SKM-1 treated with dmso at 0.1 percent for 144 hours (cell line): Measurements from ENCODE around the gene MX1.

Experiments
- DNase-seq: peaks from one replicate; lab custom pipeline; 2025; ENCODE audit not compliant: unreplicated experiment; lab: John Stamatoyannopoulos, UW

The MX1 gene

DNA sequence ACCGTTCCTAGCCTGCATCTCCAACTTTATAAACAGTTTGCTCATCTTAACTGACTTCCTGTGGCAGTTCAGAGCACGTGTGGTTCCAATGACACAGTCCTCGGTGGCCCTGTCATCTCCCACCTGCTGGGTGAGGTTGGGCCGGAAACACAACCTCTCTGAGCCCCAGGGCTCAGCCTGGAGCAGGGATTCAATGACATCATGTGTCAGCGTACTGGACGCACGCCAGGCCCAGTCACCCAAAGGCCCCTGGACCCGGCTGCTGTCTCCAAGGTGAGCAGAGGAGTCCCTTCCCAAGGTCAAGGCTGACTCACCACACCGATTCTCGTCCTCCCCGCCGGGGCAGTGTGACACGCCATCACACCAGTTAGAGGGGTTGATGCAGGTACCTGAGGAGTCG lies 62.0 kb downstream of the MX1 start:
- DNase-seq = no peak

- DNase-seq = no peak
Measured at GRCh38 chr21:41489329-41489728, 63.3 kb downstream of the MX1 start.

DNA sequence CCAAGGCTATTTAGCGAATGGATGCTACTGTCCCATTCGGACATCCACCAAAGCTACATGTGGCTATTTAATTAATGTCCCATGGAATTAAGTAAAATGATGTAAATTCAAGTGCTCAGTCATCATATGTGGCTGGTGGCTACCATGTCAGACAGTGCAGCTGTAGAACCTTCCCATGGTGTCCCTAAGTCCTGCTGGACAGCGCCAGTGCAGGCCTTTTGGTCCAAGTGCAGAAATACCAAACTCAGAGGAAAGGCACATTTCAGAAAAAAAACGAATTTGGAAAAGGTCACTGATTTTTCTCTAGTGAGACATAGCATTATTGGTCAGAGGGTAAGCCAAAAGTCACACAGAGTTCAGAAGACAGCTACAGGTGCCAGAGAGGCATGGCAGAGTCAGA lies 64.3 kb downstream of the MX1 start:
- no peak for DNase-seq

GRCh38 chr21:41491412-41491811 lies 65.4 kb downstream of the MX1 start:
- DNase-seq = no peak

DNA sequence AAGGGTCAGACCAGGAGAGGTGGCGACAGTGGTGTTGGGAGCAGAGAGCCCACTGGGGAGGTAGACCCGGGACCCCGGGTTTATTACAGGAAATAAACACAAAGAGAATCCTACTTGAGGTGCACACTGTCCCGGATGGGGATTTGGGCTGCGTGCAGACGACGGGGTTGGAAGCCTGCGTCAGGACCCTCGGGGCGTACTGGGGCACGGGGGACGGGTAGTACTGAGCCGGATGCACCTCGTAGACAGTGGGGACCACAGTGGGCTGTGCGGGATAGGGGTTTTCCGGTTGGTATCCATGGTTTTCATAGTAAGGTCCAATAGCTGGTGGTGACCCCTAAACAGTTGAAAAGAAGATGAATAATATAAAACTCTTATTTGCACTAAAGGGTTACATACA lies 68.2 kb downstream of the MX1 start:
- DNase-seq = no peak

- DNase-seq = no peak
Measured at GRCh38 chr21:41497008-41497407, 71.0 kb downstream of the MX1 start.

- DNase-seq = no peak
Measured at GRCh38 chr21:41497788-41498187, 71.7 kb downstream of the MX1 start.

DNA sequence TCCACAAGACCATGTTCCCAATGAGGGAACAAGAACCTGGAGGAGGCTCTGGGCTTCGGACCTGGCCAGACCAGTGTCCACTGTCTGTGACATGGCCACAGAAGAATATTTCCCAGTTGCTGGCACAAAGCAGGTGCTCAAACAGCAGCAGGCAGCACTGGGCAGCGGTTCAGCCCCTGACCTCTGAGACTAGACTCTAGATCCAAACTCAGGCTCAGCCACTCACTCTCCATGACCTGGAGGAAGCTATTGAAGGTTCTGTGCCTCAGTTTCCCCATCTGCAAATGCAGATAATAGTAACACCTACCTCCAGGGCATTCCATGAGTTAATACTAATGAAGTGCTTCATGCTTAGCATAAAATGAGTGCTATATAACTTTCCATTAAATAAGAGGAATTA lies 73.9 kb downstream of the MX1 start:
- DNase-seq = no peak

DNA sequence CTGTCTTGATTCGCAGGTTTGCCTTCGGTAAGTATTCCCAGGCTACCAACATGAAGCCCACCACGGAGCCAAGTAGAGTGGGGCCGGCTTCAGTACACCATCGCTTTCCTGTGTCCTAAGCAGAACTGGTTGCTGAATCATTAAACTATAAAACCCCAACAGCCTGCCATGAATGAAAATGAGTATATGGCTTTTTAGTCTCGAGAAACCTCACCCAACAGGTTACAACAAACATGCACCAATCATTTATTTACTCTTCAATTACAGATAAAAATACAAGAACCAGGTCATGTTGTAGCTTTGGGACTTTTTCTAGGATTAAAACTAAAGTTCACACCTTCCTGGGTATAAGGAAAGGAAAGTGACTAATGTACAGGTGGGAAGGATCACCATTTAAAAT lies 74.3 kb downstream of the MX1 start:
- DNase-seq = no peak

DNA sequence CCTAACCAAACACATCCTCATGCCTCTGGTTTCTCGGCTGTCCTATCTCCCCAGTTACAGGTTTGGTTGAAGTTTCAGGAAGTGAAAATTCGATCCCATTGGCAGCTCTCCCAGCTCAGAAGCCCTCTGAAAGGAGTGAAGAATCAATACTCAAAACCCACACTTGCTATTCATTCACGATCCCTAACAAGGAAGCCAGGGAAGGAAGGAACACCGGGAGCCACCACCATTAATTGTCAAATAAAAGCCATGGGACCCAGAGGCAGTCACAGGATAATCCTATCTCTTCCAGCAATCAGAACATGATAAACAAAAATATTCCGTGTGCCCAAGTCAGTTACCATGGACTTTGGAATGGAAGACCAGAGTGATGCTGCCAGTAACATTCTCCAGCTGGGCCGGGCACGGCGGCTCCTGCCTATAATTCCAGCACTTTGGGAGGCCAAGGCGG lies 74.9 kb downstream of the MX1 start:
- no peak for DNase-seq

GRCh38 chr21:41501919-41502318 lies 75.9 kb downstream of the MX1 start:
- no peak for DNase-seq

GRCh38 chr21:41503331-41503730 lies 77.3 kb downstream of the MX1 start:
- no peak for DNase-seq

GRCh38 chr21:41504030-41504429 lies 78.0 kb downstream of the MX1 start:
- DNase-seq = no peak

DNA sequence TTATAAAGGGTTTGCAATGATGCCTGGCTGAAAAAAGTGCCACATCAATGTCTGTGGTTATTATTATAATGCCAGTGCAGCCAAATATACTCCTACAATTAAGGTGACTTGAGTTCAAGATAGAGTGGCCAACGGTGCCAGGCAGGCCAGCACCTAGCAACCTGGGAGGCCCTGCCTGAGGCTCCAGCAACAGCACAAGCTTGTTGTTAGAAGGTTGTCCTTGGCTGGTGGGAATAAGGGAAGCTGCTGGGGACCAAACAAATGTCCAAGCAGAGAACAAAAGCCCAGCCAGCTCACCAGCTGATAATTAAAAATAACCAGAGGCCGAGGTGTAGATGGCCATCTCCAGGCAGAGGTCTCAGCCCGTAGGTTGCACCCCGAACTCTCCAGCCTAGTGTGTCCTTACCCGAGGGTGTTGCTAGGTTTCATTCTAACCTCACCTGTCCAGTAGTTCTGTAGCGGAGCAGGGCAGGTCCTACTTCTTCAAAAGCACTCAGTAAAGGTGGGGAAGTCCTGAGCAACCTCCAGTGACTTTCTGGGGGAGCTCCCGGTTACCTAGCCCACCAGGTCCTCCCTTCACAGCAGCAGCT lies 80.1 kb downstream of the MX1 start:
- DNase-seq = no peak

- DNase-seq = no peak
Measured at GRCh38 chr21:41506611-41507520, 80.8 kb downstream of the MX1 start.

DNA sequence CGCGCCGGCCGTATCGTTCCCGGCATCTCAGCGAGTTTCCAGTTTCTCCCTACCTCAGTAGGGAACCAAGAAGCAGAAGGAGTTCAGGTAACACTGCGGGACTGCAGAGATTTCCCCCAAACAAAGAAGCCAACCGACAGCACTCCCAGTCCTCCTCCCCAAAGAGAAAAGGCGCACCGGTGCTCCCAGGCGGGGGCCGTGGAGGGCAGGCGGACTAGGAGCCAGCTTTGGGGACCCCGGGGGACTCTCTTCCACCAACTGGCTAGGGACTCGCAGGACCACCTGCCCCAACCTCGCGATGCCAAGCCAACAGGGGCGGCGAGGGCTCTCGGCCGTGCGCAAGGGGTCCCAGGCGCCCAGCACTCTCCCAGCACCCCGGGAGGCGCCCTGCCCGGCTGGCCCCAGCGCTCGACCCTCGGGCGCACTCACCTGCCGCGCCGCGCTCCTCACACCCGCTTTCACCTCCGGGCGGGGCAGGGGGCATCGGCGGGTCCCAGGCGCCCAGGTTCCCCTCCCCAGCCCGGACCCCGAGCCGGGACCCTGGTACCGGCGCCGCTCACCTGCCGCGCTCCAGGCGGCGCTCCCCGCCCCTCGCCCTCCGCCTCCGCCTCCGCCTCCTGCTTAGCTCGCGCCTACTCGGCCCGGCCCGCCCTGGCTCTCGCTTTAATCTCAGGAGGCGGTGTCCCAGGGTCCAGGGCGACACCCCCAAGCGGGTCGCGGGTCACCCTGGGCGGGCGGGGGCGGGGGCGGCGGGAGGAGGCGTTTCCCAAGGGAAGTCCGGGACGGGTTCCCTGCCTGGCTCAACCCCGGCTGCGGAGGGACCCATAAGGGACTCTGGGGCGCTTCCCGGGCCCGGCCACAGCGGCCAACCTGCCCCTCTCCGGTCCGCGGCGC lies 81.7 kb downstream of the MX1 start, which contains the start of gene TMPRSS2:
TMPRSS2 (minus strand) TSS at position 638 of the 894 bp plus-strand sequence. CDS start 10,025 bp downstream, outside the sequence.
- no peak for DNase-seq

DNA sequence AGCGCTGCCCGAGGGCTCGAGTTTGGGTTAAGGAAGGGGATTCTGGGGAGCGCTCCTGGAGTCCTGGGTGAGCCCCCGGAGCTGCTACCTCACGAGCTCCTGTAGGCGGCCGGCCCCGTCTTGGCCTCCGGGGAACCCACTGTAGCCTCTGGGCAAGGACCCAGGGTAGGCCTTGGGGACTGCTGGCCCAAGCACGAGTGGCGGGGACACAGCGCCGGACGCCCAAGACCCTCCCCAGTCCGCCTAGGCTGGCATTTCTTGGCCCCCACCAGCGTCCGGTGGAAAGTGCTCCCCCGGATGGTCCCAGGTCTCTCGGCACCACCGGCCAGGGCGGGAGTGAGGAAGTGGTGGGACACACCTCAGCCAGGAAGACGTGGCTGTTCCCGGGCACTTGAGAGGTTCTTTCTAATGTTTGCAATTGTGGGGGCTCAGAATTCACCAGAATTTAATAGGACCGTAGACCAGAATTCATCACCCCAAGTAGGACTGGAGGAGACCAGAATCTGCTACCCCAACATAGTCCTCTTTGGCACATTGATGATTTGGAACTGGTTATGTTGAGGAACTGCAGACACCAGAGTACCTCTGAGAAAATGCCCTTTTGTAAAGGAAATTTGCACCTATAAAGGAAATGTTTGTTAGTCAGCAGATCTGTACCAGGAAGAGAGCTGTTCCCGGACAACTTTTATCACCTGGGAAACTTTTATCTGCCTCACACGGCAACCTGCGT lies 82.5 kb downstream of the MX1 start:
- DNase-seq = no peak
